OCI-LY3 (cell line): ENCODE measurements around the gene KRT38.
"Not testable (repeated sequence)": the region's sequence is repeated elsewhere in the genome, so short reads cannot be mapped to it uniquely, and the experiment has no call there.

Experiments
- CTCF ChIP-seq: fragments of 200-600, 300-600 bp; sonication (generic); IDR thresholded peaks from 2 replicates; pipeline ENCODE4 v1.5.1; 2014; ENCODE audit warnings: antibody characterized with exemption, low read length, low read depth
- EZH2phosphoT487 ChIP-seq: fragments of 200-600 bp; shearing (Covaris generic); IDR thresholded peaks from 2 replicates; pipeline ENCODE4 v1.6.1; 2018; ENCODE audit warnings: antibody characterized with exemption, mixed run types, low read depth

DNA sequence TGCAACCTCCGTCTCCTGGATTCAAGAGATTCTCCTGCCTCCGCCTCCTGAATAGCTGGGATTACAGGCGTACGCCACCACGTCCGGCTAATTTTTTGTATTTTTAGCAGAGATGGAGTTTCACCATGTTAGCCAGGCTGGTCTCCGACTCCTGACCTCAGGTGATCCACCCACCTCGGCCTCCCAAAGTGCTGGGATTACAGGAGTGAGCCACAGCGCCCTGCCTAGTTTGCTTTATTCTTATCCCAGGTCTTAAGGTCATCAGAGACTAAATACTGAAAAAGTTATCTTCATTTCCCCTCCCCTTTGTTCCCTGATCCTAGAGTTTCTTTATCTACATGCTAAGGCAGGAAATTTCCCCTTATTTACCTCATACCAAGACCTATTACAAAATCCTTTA lies 10.4 kb downstream of the KRT38 start:
- TF ChIP-seq CTCF, EZH2phosphoT487: not testable (repeated sequence)
